B cell (primary cell): ENCODE data around the gene CDC42SE1. TPM values are rescaled to one million over a fixed set of nuclear protein-coding genes. Genes with fewer than 3 reads are reported as not detected.

Experiments used
- ATAC-seq: fragments of 200-7000 bp; cut with Tn5 transposase; one replicate; pipeline ENCODE4 v1.10.0; 2021; ENCODE audit warnings: low read depth, mild to moderate bottlenecking, moderate number of reproducible peaks, moderate library complexity
- CTCF ChIA-PET: fragments of 350-600 bp; sonication (Branson Sonifier 250); formaldehyde crosslinking; loops from one replicate; lab custom pipeline; 2021; ENCODE audit warnings: antibody characterized with exemption, inconsistent platforms; lab: Charles Lee
- POLR2A ChIA-PET: fragments of 350-600 bp; sonication (Branson Sonifier 250); formaldehyde crosslinking; loops from one replicate; lab custom pipeline; 2021; ENCODE audit warnings: antibody characterized with exemption; lab: Charles Lee
- DNase-seq: peaks from one replicate; pipeline ENCODE4 v3.0.0; 2013
- H2AFZ ChIP-seq: 2 replicates; pipeline ENCODE4 v1.6.1; 2012; ENCODE audit warnings: mild to moderate bottlenecking, low read depth, low read length; ENCODE audit not compliant: insufficient read depth, poor library complexity, severe bottlenecking
- H3K27ac ChIP-seq, 2 donors: 1 replicate in 1 of 2; 2 replicates in 1 of 2; pipeline ENCODE4 v1.5.1; 2012 to 2013; ENCODE audit warnings: low read length in 2 of 2, mild to moderate bottlenecking in 2 of 2, moderate library complexity in 1 of 2
- H3K27me3 ChIP-seq, 4 experiments: fragments of 200-600 bp in 1 of 4; sonication (generic) in 1 of 4; replicated peaks in 1 of 4; 1 replicate in 2 of 4; 2 replicates in 2 of 4; pipeline versions ENCODE4 v1.6.1 to v1.7.0; 2013 to 2016; ENCODE audit warnings: low read length in 3 of 4, mild to moderate bottlenecking in 2 of 4, mixed read lengths in 1 of 4, moderate library complexity in 1 of 4; ENCODE audit not compliant: insufficient read depth in 4 of 4, control insufficient read depth in 3 of 4; ENCODE audit errors: control extremely low read depth in 1 of 4
- H3K36me3 ChIP-seq, 2 experiments: replicated peaks in 1 of 2; 1 replicate in 1 of 2; 2 replicates in 1 of 2; pipeline versions ENCODE4 v1.6.1 to v1.7.1; 2013; ENCODE audit warnings: low read length in 1 of 2; ENCODE audit not compliant: insufficient read depth in 2 of 2, control insufficient read depth in 1 of 2; ENCODE audit errors: control extremely low read depth in 1 of 2, extremely low read depth in 1 of 2
- H3K4me1 ChIP-seq, 2 donors: fragments of 200-600 bp in 1 of 2; sonication (generic) in 1 of 2; 1 replicate in 1 of 2; 2 replicates in 1 of 2; pipeline versions ENCODE4 v1.5.1 to v1.6.1; 2013 to 2017; ENCODE audit warnings: low read length in 2 of 2; ENCODE audit not compliant: control insufficient read depth in 2 of 2, insufficient read depth in 2 of 2
- H3K4me2 ChIP-seq: replicated peaks from 2 replicates; pipeline ENCODE3; 2012; ENCODE audit warnings: mild to moderate bottlenecking, low read depth, low read length; ENCODE audit not compliant: poor library complexity, severe bottlenecking
- H3K4me3 ChIP-seq, 5 experiments: fragments of 200-600 bp in 1 of 5; sonication (generic) in 1 of 5; 1 replicate in 3 of 5; 2 replicates in 2 of 5; pipeline versions ENCODE4 v1.5.1 to v1.7.0; 2011 to 2016; ENCODE audit warnings: low read length in 4 of 5, mild to moderate bottlenecking in 4 of 5, low read depth in 2 of 5, control low read depth in 1 of 5, moderate library complexity in 1 of 5; ENCODE audit not compliant: insufficient read depth in 1 of 5; ENCODE audit errors: control extremely low read depth in 1 of 5, extremely low read depth in 1 of 5
- H3K79me2 ChIP-seq: fragments of 200-600 bp; sonication (generic); one replicate; pipeline ENCODE4 v1.6.0; 2016; ENCODE audit warnings: low read length; ENCODE audit not compliant: control insufficient read depth, insufficient read depth
- H3K9ac ChIP-seq: fragments of 200-600 bp; sonication (generic); 2 replicates; pipeline ENCODE4 v1.6.1; 2017; ENCODE audit warnings: mild to moderate bottlenecking, low read length, moderate library complexity
- H3K9me3 ChIP-seq, 3 donors: one replicate each; pipeline versions ENCODE4 v1.6.1 to v1.7.1; 2013; ENCODE audit warnings: low read length in 2 of 3; ENCODE audit not compliant: control insufficient read depth in 2 of 3, insufficient read depth in 1 of 3; ENCODE audit errors: control extremely low read depth in 1 of 3
- H4K20me1 ChIP-seq: 2 replicates; pipeline ENCODE4 v1.6.0; 2012; ENCODE audit warnings: mild to moderate bottlenecking, low read length; ENCODE audit not compliant: insufficient read depth, control insufficient read depth, poor library complexity, severe bottlenecking
- H3K27ac Mint-ChIP-seq: one replicate; pipeline ENCODE4 v1.8.0; 2021; ENCODE audit warnings: mixed read lengths
- H3K27me3 Mint-ChIP-seq: one replicate; pipeline ENCODE4 v1.8.0; 2021; ENCODE audit warnings: mixed read lengths
- H3K4me1 Mint-ChIP-seq: one replicate; pipeline ENCODE4 v1.8.0; 2021; ENCODE audit warnings: mixed read lengths
- H3K4me3 Mint-ChIP-seq: one replicate; pipeline ENCODE4 v1.8.0; 2021; ENCODE audit warnings: mixed read lengths
- H3K9me3 Mint-ChIP-seq: one replicate; pipeline ENCODE4 v1.8.0; 2022; ENCODE audit warnings: mixed read lengths; ENCODE audit not compliant: insufficient read depth
- EZH2 ChIP-seq: IDR thresholded peaks from 2 replicates; pipeline ENCODE4 v1.6.1; 2012; ENCODE audit warnings: borderline replicate concordance, low read depth, mild to moderate bottlenecking, moderate library complexity, low read length; ENCODE audit not compliant: insufficient read depth, poor library complexity, severe bottlenecking
- WGBS: methylation state at CpG from one replicate; pipeline ENCODE4 v1.1.5; 2013; ENCODE audit warnings: missing lambda C conversion rate; ENCODE audit not compliant: insufficient coverage; 5-methylcytosine and 5-hydroxymethylcytosine counted together
- intact Hi-C: fragments of 100-400 bp; cut with micrococcal nuclease; formaldehyde crosslinking; loops from one replicate; pipeline ENCODE4 v1.10.0; 2022
- polyA plus RNA-seq: library from polyadenylated mRNA; depleted of rRNA; stranded (reverse); fragments of >200 nt; gene quantifications from 2 replicates; pipeline ENCODE4 v1.2.3, GENCODE V29; 2012
- total RNA-seq, 2 donors: library from RNA; stranded (reverse); fragments of 120-200 nt in 1 of 2; gene quantifications; 1 replicate in 1 of 2; 2 replicates in 1 of 2; pipeline versions ENCODE4 v1.2.3 to v1.2.4, GENCODE V29; 2013 to 2022
- TF ChIP-seq, protein P1 (sequence below): fragments of 200-600 bp; IDR thresholded peaks from one replicate; pipeline ENCODE4 v1.8.0; 2022; ENCODE audit warnings: antibody characterized with exemption, mild to moderate bottlenecking

CDC42SE1 gene
- total and polyA plus RNA-seq, 2 donors (not counting 1 experiment from before 2014, with no cell fraction given), result 238 to 366 TPM

DNA sequence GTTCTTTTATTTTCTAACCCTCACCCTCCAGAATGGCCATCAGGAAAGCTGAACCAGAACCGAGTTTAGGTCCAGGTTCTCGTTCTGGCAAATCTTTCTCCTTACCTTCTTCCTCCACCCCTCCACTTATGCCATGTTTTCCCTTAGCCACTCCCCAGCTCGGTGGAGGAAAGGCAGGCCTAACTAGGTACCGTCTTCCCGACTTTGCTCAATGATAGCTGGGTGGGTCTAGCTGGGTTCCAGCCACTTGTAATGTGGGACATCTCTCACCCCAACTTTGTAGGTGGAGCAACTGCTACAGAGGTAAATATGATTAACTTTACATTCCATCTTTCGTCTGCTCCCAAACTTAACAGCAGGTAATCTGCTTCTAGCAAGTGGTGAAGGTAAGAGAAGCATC lies 22.4 kb downstream of the CDC42SE1 start:
- Histone ChIP-seq H3K27ac (no peak overlapping the region), H4K20me1 (no peaks in the 10 kb centered on the region), H3K4me3 (no peak overlapping the region), H3K4me2 (no peak overlapping the region), H3K27me3 (no peaks in the 10 kb centered on the region), H3K79me2 (no peaks in the 10 kb centered on the region), H3K4me1 (no peaks in the 10 kb centered on the region), H3K9ac (no peak overlapping the region), H3K36me3 (peaks cover 0 to 18% of the 10 kb centered on the region in 2 experiments), H3K9me3 (no peaks in the 10 kb centered on the region), H2AFZ (no peak overlapping the region)
- Mint-ChIP-seq H3K27ac (no peak overlapping the region), H3K4me1 (no peaks in the 10 kb centered on the region), H3K27me3 (no peaks in the 10 kb centered on the region), H3K4me3 (no peak overlapping the region), H3K9me3 (no peaks in the 10 kb centered on the region)
- DNase-seq (no peak), ATAC-seq (no peak)
- CTCF ChIA-PET, result interaction anchor here (0.9 to 1.1 kb wide), 2 partner anchors 8 to 25 kb away, joined by 3 read pairs; no protein-coding TSS in a partner anchor
- 100% methylated on average over 2 of the region's 6 CpGs for WGBS
- POLR2A ChIA-PET, result no interaction called here
- intact Hi-C loops, result no loop called here
- no peak for TF ChIP-seq EZH2
- TF ChIP-seq, protein P1, sequence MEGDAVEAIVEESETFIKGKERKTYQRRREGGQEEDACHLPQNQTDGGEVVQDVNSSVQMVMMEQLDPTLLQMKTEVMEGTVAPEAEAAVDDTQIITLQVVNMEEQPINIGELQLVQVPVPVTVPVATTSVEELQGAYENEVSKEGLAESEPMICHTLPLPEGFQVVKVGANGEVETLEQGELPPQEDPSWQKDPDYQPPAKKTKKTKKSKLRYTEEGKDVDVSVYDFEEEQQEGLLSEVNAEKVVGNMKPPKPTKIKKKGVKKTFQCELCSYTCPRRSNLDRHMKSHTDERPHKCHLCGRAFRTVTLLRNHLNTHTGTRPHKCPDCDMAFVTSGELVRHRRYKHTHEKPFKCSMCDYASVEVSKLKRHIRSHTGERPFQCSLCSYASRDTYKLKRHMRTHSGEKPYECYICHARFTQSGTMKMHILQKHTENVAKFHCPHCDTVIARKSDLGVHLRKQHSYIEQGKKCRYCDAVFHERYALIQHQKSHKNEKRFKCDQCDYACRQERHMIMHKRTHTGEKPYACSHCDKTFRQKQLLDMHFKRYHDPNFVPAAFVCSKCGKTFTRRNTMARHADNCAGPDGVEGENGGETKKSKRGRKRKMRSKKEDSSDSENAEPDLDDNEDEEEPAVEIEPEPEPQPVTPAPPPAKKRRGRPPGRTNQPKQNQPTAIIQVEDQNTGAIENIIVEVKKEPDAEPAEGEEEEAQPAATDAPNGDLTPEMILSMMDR, result no peak

DNA sequence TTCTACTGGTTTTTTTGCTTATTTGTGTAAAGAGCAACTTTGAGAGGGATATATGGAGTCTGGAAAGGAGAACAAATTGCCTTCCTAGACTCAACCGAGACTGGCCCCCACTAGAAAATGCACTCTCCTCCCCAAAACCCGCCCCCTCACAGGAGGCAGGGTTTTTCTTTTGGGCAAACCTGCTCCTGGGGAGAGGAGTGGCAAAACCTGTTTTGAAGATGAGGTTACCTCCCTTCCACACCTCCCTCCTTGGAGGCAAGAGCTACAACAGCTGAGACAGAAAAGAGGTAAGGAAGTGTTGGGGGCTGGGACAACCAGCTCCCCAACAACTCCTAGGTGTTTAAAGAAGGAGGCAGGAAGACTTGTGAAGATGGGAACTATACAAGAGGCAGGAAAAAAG lies 23.1 kb downstream of the CDC42SE1 start, which contains the start of gene BNIPL:
TSS of gene BNIPL (plus strand) at position 231 of the 400 bp plus-strand sequence. CDS start at position 371, 140 bp downstream.
- Histone ChIP-seq H2AFZ (no peak within 1 kb of the TSS), H3K4me2 (no peak within 1 kb of the TSS), H3K9me3 (no peaks in the 10 kb centered on the region), H4K20me1 (no peaks in the 10 kb centered on the region), H3K27ac (no peak within 1 kb of the TSS), H3K4me1 (no peaks in the 10 kb centered on the region), H3K4me3 (no peak within 1 kb of the TSS), H3K79me2 (no peaks in the 10 kb centered on the region), H3K27me3 (no peaks in the 10 kb centered on the region), H3K36me3 (peaks cover 0 to 23% of the 10 kb centered on the region in 2 experiments), H3K9ac (no peak within 1 kb of the TSS)
- no peak within 1 kb of the TSS for H3K4me3 Mint-ChIP-seq
- H3K27ac Mint-ChIP-seq, result no peak within 1 kb of the TSS
- DNase-seq (no peak), ATAC-seq (no peak)
- intact Hi-C loops, result no loop called here
- CTCF ChIA-PET, result interaction anchor here (0.9 to 1.1 kb wide), 2 partner anchors 9 to 25 kb away, joined by 3 read pairs; no protein-coding TSS in a partner anchor
- no peaks in the 10 kb centered on the region for H3K4me1 Mint-ChIP-seq
- no peaks in the 10 kb centered on the region for H3K9me3 Mint-ChIP-seq
- TF ChIP-seq EZH2, result no peak
- TF ChIP-seq, protein P1, result no peak
- WGBS, result no CpG with 5 or more reads among the region's 2 CpGs
- POLR2A ChIA-PET, result no interaction called here
- H3K27me3 Mint-ChIP-seq, result no peaks in the 10 kb centered on the region
